Uterus (tissue), 4 donors: ENCODE measurements around the gene ACVRL1. TPM values are rescaled to one million over a fixed set of nuclear protein-coding genes. Genes with fewer than 3 reads are reported as not detected.
A peak's percentile ranks its signal among the peaks of the same experiment; 100 is the strongest.

ENCODE experiments used
- DNase-seq, 2 donors: peaks; one replicate each; pipeline ENCODE4 v3.0.0-alpha.2; 2019 to 2020
- H3K27ac ChIP-seq, 2 donors: fragments of 200-600 bp; sonication (generic); 1 replicate in 1 of 2; 2 replicates in 1 of 2; pipeline ENCODE4 v1.5.1; 2016 to 2018
- H3K27me3 ChIP-seq, 2 donors: fragments of 200-600 bp; sonication (generic); one replicate each; pipeline ENCODE4 v1.5.1; 2018 to 2019; ENCODE audit warnings: control low read depth in 1 of 2
- H3K36me3 ChIP-seq, 2 donors: fragments of 200-600 bp; sonication (generic); one replicate each; pipeline ENCODE4 v1.5.1; 2019; ENCODE audit warnings: control low read depth in 1 of 2
- H3K4me1 ChIP-seq, 2 donors: fragments of 200-600 bp; sonication (generic); one replicate each; pipeline ENCODE4 v1.5.1; 2018 to 2019; ENCODE audit warnings: control low read depth in 1 of 2
- H3K4me3 ChIP-seq, 2 donors: fragments of 200-600 bp; sonication (generic); 1 replicate in 1 of 2; 2 replicates in 1 of 2; pipeline ENCODE4 v1.5.1; 2018 to 2019; ENCODE audit warnings: mild to moderate bottlenecking in 1 of 2
- H3K9me3 ChIP-seq, 2 donors: fragments of 200-600 bp; sonication (generic); one replicate each; pipeline ENCODE4 v1.5.1; 2019; ENCODE audit warnings: control low read depth in 1 of 2
- CTCF ChIP-seq, 4 experiments: fragments of 200-600 bp in 2 of 4; fragments of 450-650 bp in 2 of 4; sonication (generic) in 2 of 4; IDR thresholded peaks; one replicate each; pipeline ENCODE4 v1.5.1; 2016 to 2019; ENCODE audit warnings: antibody characterized with exemption in 4 of 4, mild to moderate bottlenecking in 2 of 4, moderate library complexity in 1 of 4
- POLR2A ChIP-seq, 2 donors: fragments of 450-650 bp; IDR thresholded peaks; one replicate each; pipeline ENCODE4 v1.6.1; 2016; ENCODE audit warnings: antibody characterized with exemption in 2 of 2, mild to moderate bottlenecking in 1 of 2, moderate library complexity in 1 of 2
- intact Hi-C: fragments of 100-400 bp; cut with DNase I; formaldehyde crosslinking; loops from one replicate; pipeline ENCODE4 v1.15.1; 2023; ENCODE audit warnings: low total_unique reads
- total RNA-seq, 4 donors: library from RNA; depleted of rRNA in 3 of 4; stranded (reverse); fragments of >200 nt in 3 of 4; gene quantifications; one replicate each; pipeline versions ENCODE4 v1.1.0 to v1.2.4, GENCODE V29; 2014 to 2023
- donor health status: DM: yes; HTN: yes; CAD: no.

ACVRL1 gene
- total RNA-seq, 4 donors from 2014 or later, result 52.1 to 161 (median 127) TPM

GRCh38 chr12:51901881-51902280 is 5.4 kb upstream of the ACVRL1 start:
- intact Hi-C loops, result no loop called here
- Histone ChIP-seq H3K4me3 (no peak overlapping the region), H3K4me1 (no peaks in the 10 kb centered on the region), H3K27ac (no peak overlapping the region), H3K27me3 (no peaks in the 10 kb centered on the region), H3K36me3 (no peaks in the 10 kb centered on the region), H3K9me3 (no peaks in the 10 kb centered on the region)
- TF ChIP-seq CTCF (IDR thresholded peaks at IDR 0.05) (no peak), POLR2A (IDR thresholded peaks at IDR 0.05) (no peak)
- DNase-seq, result no peak

- Histone ChIP-seq H3K4me3 (no peak overlapping the region), H3K27me3 (no peaks in the 10 kb centered on the region), H3K27ac (peak overlapping the region; percentile 96), H3K36me3 (no peaks in the 10 kb centered on the region), H3K4me1 (no peaks in the 10 kb centered on the region), H3K9me3 (no peaks in the 10 kb centered on the region)
- intact Hi-C loops, result no loop called here
- TF ChIP-seq POLR2A (IDR thresholded peaks at IDR 0.05) (no peak), CTCF (IDR thresholded peaks at IDR 0.05) (no peak)
- DNase-seq, result peak; percentile 68 to 69
Observed at GRCh38 chr12:51904951-51905470, 2.3 kb upstream of the ACVRL1 start.

GRCh38 chr12:51905471-51906429 is 1.6 kb upstream of the ACVRL1 start:
- Histone ChIP-seq H3K27me3 (no peaks in the 10 kb centered on the region), H3K4me3 (no peak overlapping the region), H3K36me3 (no peaks in the 10 kb centered on the region), H3K9me3 (no peaks in the 10 kb centered on the region), H3K27ac (peak overlapping the region; percentile 96), H3K4me1 (peaks cover 0 to 2% of the 10 kb centered on the region in 2 donors)
- DNase-seq, result peak; percentile 80 to 91
- TF ChIP-seq CTCF (IDR thresholded peaks at IDR 0.05) (no peak), POLR2A (IDR thresholded peaks at IDR 0.05) (peak in 1 of 2 donors; percentile 18)
- intact Hi-C loops, result no loop called here

- Histone ChIP-seq H3K4me3 (peak overlapping the region; percentile 22 to 46), H3K9me3 (no peaks in the 10 kb centered on the region), H3K36me3 (no peaks in the 10 kb centered on the region), H3K27ac (peak overlapping the region; percentile 96), H3K27me3 (no peaks in the 10 kb centered on the region), H3K4me1 (peaks cover 0 to 3% of the 10 kb centered on the region in 2 donors)
- DNase-seq, result peak in 1 of 2 donors; percentile 64
- no peak for TF ChIP-seq CTCF (IDR thresholded peaks at IDR 0.05)
- no peak for TF ChIP-seq POLR2A (IDR thresholded peaks at IDR 0.05)
- intact Hi-C loops, result no loop called here
Observed at GRCh38 chr12:51906430-51907082, 748 bp upstream of the ACVRL1 start.
